ENCODE measurements around the gene IL24. TPM values are rescaled to one million over a fixed set of nuclear protein-coding genes. Genes with fewer than 3 reads are reported as not detected.

The IL24 gene
- total and polyA plus RNA-seq, 8 donors, result 0.11 to 0.43 (median 0.34) TPM; not detected in 1

GRCh38 chr1:206868264-206868663 is 29.0 kb upstream of the IL24 start:
- Histone ChIP-seq H3K4me1 (no peaks in the 10 kb centered on the region), H3K9me3 (no peaks in the 10 kb centered on the region), H3K36me3 (no peaks in the 10 kb centered on the region), H3K27me3 (no peaks in the 10 kb centered on the region), H3K4me3 (no peak overlapping the region), H3K27ac (no peak overlapping the region)
- TF ChIP-seq, protein P1, sequence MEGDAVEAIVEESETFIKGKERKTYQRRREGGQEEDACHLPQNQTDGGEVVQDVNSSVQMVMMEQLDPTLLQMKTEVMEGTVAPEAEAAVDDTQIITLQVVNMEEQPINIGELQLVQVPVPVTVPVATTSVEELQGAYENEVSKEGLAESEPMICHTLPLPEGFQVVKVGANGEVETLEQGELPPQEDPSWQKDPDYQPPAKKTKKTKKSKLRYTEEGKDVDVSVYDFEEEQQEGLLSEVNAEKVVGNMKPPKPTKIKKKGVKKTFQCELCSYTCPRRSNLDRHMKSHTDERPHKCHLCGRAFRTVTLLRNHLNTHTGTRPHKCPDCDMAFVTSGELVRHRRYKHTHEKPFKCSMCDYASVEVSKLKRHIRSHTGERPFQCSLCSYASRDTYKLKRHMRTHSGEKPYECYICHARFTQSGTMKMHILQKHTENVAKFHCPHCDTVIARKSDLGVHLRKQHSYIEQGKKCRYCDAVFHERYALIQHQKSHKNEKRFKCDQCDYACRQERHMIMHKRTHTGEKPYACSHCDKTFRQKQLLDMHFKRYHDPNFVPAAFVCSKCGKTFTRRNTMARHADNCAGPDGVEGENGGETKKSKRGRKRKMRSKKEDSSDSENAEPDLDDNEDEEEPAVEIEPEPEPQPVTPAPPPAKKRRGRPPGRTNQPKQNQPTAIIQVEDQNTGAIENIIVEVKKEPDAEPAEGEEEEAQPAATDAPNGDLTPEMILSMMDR (IDR thresholded peaks at IDR 0.05), result no peak
- intact Hi-C loops (cut with DNase I), result no loop called here
- ATAC-seq (no peak), DNase-seq (no peak)

DNA sequence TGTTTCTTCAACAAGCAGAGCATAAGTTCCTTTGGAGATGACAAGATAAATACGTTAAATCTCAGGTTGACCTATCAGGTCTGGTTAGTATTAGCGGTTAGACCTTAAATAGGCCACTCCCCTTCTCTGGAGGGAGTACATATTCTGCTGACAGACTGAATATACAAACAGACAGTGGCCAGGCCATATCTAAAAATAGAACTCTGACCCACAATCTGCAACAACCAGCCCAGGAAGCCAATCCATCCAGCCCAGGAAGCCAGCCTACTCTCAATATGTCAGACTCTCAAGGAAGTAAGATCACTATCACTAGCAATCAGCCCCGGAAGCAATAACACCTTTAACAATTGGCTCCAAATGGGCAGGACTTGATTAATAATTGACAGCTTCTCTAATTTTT is 25.1 kb upstream of the IL24 start:
- Histone ChIP-seq H3K9me3 (peaks cover 0 to 6% of the 10 kb centered on the region in 2 donors), H3K4me1 (no peaks in the 10 kb centered on the region), H3K36me3 (no peaks in the 10 kb centered on the region), H3K4me3 (no peak overlapping the region), H3K27me3 (no peaks in the 10 kb centered on the region), H3K27ac (no peak overlapping the region)
- no peak for ATAC-seq
- DNase-seq, result no peak
- intact Hi-C loops (cut with DNase I), result no loop called here
- TF ChIP-seq, protein P1 (IDR thresholded peaks at IDR 0.05), result no peak

DNA sequence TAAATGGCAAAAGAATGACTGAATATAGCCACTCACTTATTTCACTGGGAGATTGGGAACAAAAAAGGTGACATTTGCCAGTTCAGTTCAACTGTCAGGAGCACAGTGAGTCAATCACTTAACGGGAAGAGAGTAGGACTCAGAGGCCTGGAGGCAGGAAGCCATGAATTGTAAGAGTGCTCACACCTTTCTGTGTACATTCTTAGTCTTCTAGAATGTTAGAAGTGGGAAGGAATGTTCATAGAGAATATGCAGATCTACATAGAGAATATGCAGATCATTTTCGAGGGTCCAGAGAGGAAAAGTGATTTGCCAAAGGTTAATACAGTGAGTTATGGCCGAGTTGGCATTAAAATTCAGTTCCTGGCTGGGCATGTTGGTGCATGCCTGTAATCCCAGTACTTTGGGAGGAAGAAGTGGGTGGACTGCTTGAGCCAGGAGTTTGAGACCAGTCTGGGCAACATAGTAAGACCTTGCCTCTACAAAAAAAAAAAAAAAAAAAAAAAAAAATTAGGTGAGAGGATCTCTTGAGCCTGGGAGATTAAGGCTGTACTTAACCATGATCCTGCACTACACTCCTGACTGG is 23.5 kb upstream of the IL24 start:
- no peaks in the 10 kb centered on the region for H3K4me1 ChIP-seq
- no peaks in the 10 kb centered on the region for H3K36me3 ChIP-seq
- peak overlapping the region in 1 of 2 donors; percentile 10 for H3K27ac ChIP-seq
- ATAC-seq (peak; percentile 95), DNase-seq (no peak)
- no peak overlapping the region for H3K4me3 ChIP-seq
- H3K27me3 ChIP-seq, result no peaks in the 10 kb centered on the region
- intact Hi-C loops (cut with DNase I), result no loop called here
- TF ChIP-seq, protein P1 (IDR thresholded peaks at IDR 0.05), result no peak
- peaks cover 0 to 18% of the 10 kb centered on the region in 2 donors for H3K9me3 ChIP-seq

- no peak for ATAC-seq
- Histone ChIP-seq H3K4me1 (no peaks in the 10 kb centered on the region), H3K9me3 (peaks cover 0 to 20% of the 10 kb centered on the region in 2 donors), H3K36me3 (no peaks in the 10 kb centered on the region), H3K4me3 (no peak overlapping the region), H3K27ac (no peak overlapping the region), H3K27me3 (no peaks in the 10 kb centered on the region)
- TF ChIP-seq, protein P1 (IDR thresholded peaks at IDR 0.05), result no peak
- no peak for DNase-seq
- intact Hi-C loops (cut with DNase I), result no loop called here
Measured at GRCh38 chr1:206875752-206876377, 21.4 kb upstream of the IL24 start.

DNA sequence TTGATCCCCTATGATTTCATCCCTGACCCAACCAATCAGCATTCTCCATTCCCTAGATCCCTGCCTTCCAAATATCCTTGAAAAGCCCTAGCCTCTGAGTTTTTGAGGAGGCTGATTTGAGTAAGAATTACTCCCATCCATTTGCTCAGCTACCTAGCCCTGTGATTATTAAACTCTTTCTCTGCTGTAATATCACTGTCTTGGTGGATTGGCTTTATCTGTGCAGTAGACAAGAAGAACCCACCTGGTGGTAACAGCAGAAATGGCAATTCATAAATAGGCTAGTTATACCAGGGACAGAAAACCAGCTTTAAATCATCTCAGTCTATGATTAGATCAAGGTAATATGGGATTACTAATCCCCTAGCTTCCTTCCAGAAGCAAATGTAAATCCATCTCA is 18.8 kb upstream of the IL24 start:
- no peak for DNase-seq
- intact Hi-C loops (cut with DNase I), result no loop called here
- no peaks in the 10 kb centered on the region for H3K36me3 ChIP-seq
- H3K27me3 ChIP-seq, result no peaks in the 10 kb centered on the region
- H3K27ac ChIP-seq, result no peak overlapping the region
- ATAC-seq, result no peak
- no peak overlapping the region for H3K4me3 ChIP-seq
- H3K4me1 ChIP-seq, result no peaks in the 10 kb centered on the region
- peaks cover 0 to 20% of the 10 kb centered on the region in 2 donors for H3K9me3 ChIP-seq
- TF ChIP-seq, protein P1 (IDR thresholded peaks at IDR 0.05), result no peak

Data from left lung (tissue), 10 donors.